Liver (tissue), 9 donors: ENCODE results near the gene PCNP. TPM values are rescaled to one million over a fixed set of nuclear protein-coding genes. Genes with fewer than 3 reads are reported as not detected.

Source experiments
- DNase-seq: peaks from one replicate; pipeline ENCODE4 v3.0.0-alpha.2; 2017; ENCODE audit warnings: low spot score
- H3K27ac ChIP-seq, 2 donors: one replicate each; pipeline ENCODE4 v1.7.0; 2013; ENCODE audit warnings: inconsistent platforms in 2 of 2, low read length in 2 of 2, control low read depth in 1 of 2, low read depth in 1 of 2, mild to moderate bottlenecking in 1 of 2
- H3K27me3 ChIP-seq, 4 donors: one replicate each; pipeline versions ENCODE4 v1.6.1 to v1.7.0; 2013; ENCODE audit warnings: low read length in 3 of 4, inconsistent platforms in 1 of 4, mild to moderate bottlenecking in 1 of 4, moderate library complexity in 1 of 4; ENCODE audit not compliant: control insufficient read depth in 4 of 4, insufficient read depth in 4 of 4
- H3K36me3 ChIP-seq, 4 donors: one replicate each; pipeline versions ENCODE4 v1.6.1 to v1.7.0; 2013; ENCODE audit warnings: low read length in 3 of 4, mild to moderate bottlenecking in 3 of 4, low read depth in 1 of 4, moderate library complexity in 1 of 4; ENCODE audit not compliant: control insufficient read depth in 4 of 4, insufficient read depth in 3 of 4
- H3K4me1 ChIP-seq, 4 donors: one replicate each; pipeline versions ENCODE4 v1.6.1 to v1.7.0; 2013; ENCODE audit warnings: low read length in 3 of 4, mild to moderate bottlenecking in 3 of 4, moderate library complexity in 1 of 4; ENCODE audit not compliant: control insufficient read depth in 4 of 4, insufficient read depth in 4 of 4
- H3K4me3 ChIP-seq, 3 donors: one replicate each; pipeline versions ENCODE4 v1.6.1 to v1.7.0; 2013; ENCODE audit warnings: low read length in 3 of 3, control low read depth in 1 of 3, low read depth in 1 of 3, mild to moderate bottlenecking in 1 of 3
- H3K9ac ChIP-seq, 2 donors: one replicate each; pipeline ENCODE4 v1.7.0; 2013; ENCODE audit warnings: low read length in 2 of 2, mild to moderate bottlenecking in 2 of 2, moderate library complexity in 2 of 2, control low read depth in 1 of 2, low read depth in 1 of 2
- H3K9me3 ChIP-seq, 4 donors: one replicate each; pipeline versions ENCODE4 v1.6.1 to v1.7.0; 2013; ENCODE audit warnings: low read length in 3 of 4; ENCODE audit not compliant: control insufficient read depth in 4 of 4
- ATF3 ChIP-seq: IDR thresholded peaks from 2 replicates; pipeline ENCODE4 v1.6.1; 2016; ENCODE audit warnings: antibody characterized with exemption
- CTCF ChIP-seq: fragments of 150-350 bp; IDR thresholded peaks from 2 replicates; pipeline ENCODE4 v1.5.1; 2017; ENCODE audit warnings: improper control_type of control experiment, low read depth, low read length; ENCODE audit not compliant: missing input control
- EGR1 ChIP-seq, 2 donors: IDR thresholded peaks; 2 replicates each; pipeline ENCODE4 v1.6.1; 2016 to 2018; ENCODE audit warnings: antibody characterized with exemption in 2 of 2, low read depth in 2 of 2
- FOXA1 ChIP-seq: IDR thresholded peaks from 2 replicates; pipeline ENCODE4 v1.6.1; 2016; ENCODE audit warnings: antibody characterized with exemption
- FOXA2 ChIP-seq: IDR thresholded peaks from 2 replicates; pipeline ENCODE4 v1.6.1; 2016; ENCODE audit warnings: antibody characterized with exemption
- GABPA ChIP-seq, 2 donors: IDR thresholded peaks in 1 of 2; conservative IDR thresholded peaks in 1 of 2; 2 replicates each; pipeline ENCODE4 v1.6.1; 2016; ENCODE audit warnings: antibody characterized with exemption in 2 of 2, mild to moderate bottlenecking in 1 of 2, moderate library complexity in 1 of 2
- HNF4A ChIP-seq, 2 donors: conservative IDR thresholded peaks; 2 replicates each; pipeline ENCODE4 v1.6.1; 2016; ENCODE audit warnings: antibody characterized with exemption in 2 of 2, mild to moderate bottlenecking in 2 of 2
- HNF4G ChIP-seq: IDR thresholded peaks from 2 replicates; pipeline ENCODE4 v1.6.1; 2016; ENCODE audit warnings: antibody characterized with exemption
- JUND ChIP-seq, 2 donors: IDR thresholded peaks; 2 replicates each; pipeline ENCODE4 v1.6.1; 2016; ENCODE audit warnings: antibody characterized with exemption in 2 of 2
- MAX ChIP-seq: IDR thresholded peaks from 2 replicates; pipeline ENCODE4 v1.6.1; 2016; ENCODE audit warnings: antibody characterized with exemption
- NR2F2 ChIP-seq: IDR thresholded peaks from 2 replicates; pipeline ENCODE4 v1.6.1; 2016; ENCODE audit warnings: antibody characterized with exemption
- RAD21 ChIP-seq, 2 donors: IDR thresholded peaks; 2 replicates each; pipeline ENCODE4 v1.6.1; 2016; ENCODE audit warnings: antibody characterized with exemption in 2 of 2, mild to moderate bottlenecking in 2 of 2
- RXRA ChIP-seq, 2 donors: IDR thresholded peaks; 2 replicates each; pipeline ENCODE4 v1.6.1; 2017 to 2018; ENCODE audit warnings: antibody characterized with exemption in 2 of 2, mild to moderate bottlenecking in 1 of 2
- SP1 ChIP-seq: IDR thresholded peaks from 2 replicates; pipeline ENCODE4 v1.6.1; 2018; ENCODE audit warnings: antibody characterized with exemption, mild to moderate bottlenecking
- TAF1 ChIP-seq: conservative IDR thresholded peaks from 2 replicates; pipeline ENCODE4 v1.6.1; 2016; ENCODE audit warnings: antibody characterized with exemption, mild to moderate bottlenecking
- YY1 ChIP-seq: IDR thresholded peaks from 2 replicates; pipeline ENCODE4 v1.6.1; 2016; ENCODE audit warnings: antibody characterized with exemption, mild to moderate bottlenecking
- WGBS: extraction: QIAGEN DNeasy Blood & Tissue Kit; methylation state at CpG from one replicate; pipeline ENCODE4 v1.1.7; 2013; 5-methylcytosine and 5-hydroxymethylcytosine counted together
- polyA plus RNA-seq, 2 donors: library from polyadenylated mRNA; stranded (reverse) in 1 of 2; unstranded in 1 of 2; fragments of 200-250 nt in 1 of 2; fragments of >200 nt in 1 of 2; fragmentation: Nextera tagmentation in 1 of 2; extraction: Ambion mirVana in 1 of 2; gene quantifications; one replicate each; pipeline versions ENCODE4 v1.2.1 to v1.2.3, GENCODE V29; 2013 to 2015
- total RNA-seq, 2 donors: library from RNA; depleted of rRNA; stranded (reverse); fragments of >200 nt; gene quantifications; one replicate each; pipeline ENCODE4 v1.2.3, GENCODE V29; 2014
- TF ChIP-seq, protein P1 (sequence below): IDR thresholded peaks from 2 replicates; pipeline ENCODE4 v1.6.1; 2016; ENCODE audit warnings: antibody characterized with exemption, mild to moderate bottlenecking
- TF ChIP-seq, protein P2 (sequence below): IDR thresholded peaks from 2 replicates; pipeline ENCODE4 v1.6.1; 2016; ENCODE audit warnings: antibody characterized with exemption
- donor health status: healthy.
- donor health status: healthy.
- donor health status: healthy.
- donor health status: healthy.
- donor health status: healthy.

PCNP gene
- total and polyA plus RNA-seq, 4 donors, result 28.2 to 59.3 (median 34.5) TPM

GRCh38 chr3:101638261-101638745 is 64.3 kb downstream of the PCNP start:
- WGBS, result 88% methylated on average over 10 of the region's 10 CpGs
- no peaks in the 10 kb centered on the region for H3K9me3 ChIP-seq
- no peak overlapping the region for H3K27ac ChIP-seq
- no peak for TF ChIP-seq CTCF
- no peak for TF ChIP-seq TAF1
- no peak for TF ChIP-seq FOXA1
- no peak for TF ChIP-seq RAD21 (IDR thresholded peaks at IDR 0.05)
- TF ChIP-seq FOXA2, result no peak
- TF ChIP-seq EGR1 (IDR thresholded peaks at IDR 0.05; ENCODE audit: low read depth in 2 of 2), result no peak
- TF ChIP-seq NR2F2, result no peak
- TF ChIP-seq, protein P1, sequence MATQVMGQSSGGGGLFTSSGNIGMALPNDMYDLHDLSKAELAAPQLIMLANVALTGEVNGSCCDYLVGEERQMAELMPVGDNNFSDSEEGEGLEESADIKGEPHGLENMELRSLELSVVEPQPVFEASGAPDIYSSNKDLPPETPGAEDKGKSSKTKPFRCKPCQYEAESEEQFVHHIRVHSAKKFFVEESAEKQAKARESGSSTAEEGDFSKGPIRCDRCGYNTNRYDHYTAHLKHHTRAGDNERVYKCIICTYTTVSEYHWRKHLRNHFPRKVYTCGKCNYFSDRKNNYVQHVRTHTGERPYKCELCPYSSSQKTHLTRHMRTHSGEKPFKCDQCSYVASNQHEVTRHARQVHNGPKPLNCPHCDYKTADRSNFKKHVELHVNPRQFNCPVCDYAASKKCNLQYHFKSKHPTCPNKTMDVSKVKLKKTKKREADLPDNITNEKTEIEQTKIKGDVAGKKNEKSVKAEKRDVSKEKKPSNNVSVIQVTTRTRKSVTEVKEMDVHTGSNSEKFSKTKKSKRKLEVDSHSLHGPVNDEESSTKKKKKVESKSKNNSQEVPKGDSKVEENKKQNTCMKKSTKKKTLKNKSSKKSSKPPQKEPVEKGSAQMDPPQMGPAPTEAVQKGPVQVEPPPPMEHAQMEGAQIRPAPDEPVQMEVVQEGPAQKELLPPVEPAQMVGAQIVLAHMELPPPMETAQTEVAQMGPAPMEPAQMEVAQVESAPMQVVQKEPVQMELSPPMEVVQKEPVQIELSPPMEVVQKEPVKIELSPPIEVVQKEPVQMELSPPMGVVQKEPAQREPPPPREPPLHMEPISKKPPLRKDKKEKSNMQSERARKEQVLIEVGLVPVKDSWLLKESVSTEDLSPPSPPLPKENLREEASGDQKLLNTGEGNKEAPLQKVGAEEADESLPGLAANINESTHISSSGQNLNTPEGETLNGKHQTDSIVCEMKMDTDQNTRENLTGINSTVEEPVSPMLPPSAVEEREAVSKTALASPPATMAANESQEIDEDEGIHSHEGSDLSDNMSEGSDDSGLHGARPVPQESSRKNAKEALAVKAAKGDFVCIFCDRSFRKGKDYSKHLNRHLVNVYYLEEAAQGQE, result no peak
- TF ChIP-seq YY1, result no peak
- no peak for TF ChIP-seq GABPA (IDR thresholded peaks at IDR 0.05 in 1 of 2, conservative IDR thresholded peaks at IDR 0.05 in 1 of 2)
- no peak for TF ChIP-seq JUND (IDR thresholded peaks at IDR 0.05)
- TF ChIP-seq ATF3, result no peak
- TF ChIP-seq MAX, result no peak
- no peak for TF ChIP-seq SP1
- TF ChIP-seq, protein P2, sequence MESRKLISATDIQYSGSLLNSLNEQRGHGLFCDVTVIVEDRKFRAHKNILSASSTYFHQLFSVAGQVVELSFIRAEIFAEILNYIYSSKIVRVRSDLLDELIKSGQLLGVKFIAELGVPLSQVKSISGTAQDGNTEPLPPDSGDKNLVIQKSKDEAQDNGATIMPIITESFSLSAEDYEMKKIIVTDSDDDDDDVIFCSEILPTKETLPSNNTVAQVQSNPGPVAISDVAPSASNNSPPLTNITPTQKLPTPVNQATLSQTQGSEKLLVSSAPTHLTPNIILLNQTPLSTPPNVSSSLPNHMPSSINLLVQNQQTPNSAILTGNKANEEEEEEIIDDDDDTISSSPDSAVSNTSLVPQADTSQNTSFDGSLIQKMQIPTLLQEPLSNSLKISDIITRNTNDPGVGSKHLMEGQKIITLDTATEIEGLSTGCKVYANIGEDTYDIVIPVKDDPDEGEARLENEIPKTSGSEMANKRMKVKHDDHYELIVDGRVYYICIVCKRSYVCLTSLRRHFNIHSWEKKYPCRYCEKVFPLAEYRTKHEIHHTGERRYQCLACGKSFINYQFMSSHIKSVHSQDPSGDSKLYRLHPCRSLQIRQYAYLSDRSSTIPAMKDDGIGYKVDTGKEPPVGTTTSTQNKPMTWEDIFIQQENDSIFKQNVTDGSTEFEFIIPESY, result no peak
- no peak for TF ChIP-seq HNF4G
- no peak for TF ChIP-seq HNF4A (conservative IDR thresholded peaks at IDR 0.05)
- no peak for TF ChIP-seq RXRA (IDR thresholded peaks at IDR 0.05)
- DNase-seq, result no peak
- H3K9ac ChIP-seq, result no peak overlapping the region
- no peaks in the 10 kb centered on the region for H3K27me3 ChIP-seq
- H3K4me1 ChIP-seq, result no peaks in the 10 kb centered on the region
- no peak overlapping the region for H3K4me3 ChIP-seq
- H3K36me3 ChIP-seq, result no peaks in the 10 kb centered on the region
